Embryonic facial prominence (tissue), 1 donor: ENCODE results near the gene TBC1D10B.
"Not testable (repeated sequence)": the region's sequence is repeated elsewhere in the genome, so short reads cannot be mapped to it uniquely, and the experiment has no call there.

Experiments
- DNase-seq: peaks from one replicate; pipeline ENCODE4 v3.0.0-alpha.2; 2016; ENCODE audit errors: extremely low spot score

The TBC1D10B gene

GRCh38 chr16:30335028-30335597 is 35.2 kb downstream of the TBC1D10B start:
- DNase-seq: not testable (repeated sequence)

GRCh38 chr16:30334473-30334989 is 35.8 kb downstream of the TBC1D10B start:
- not testable (repeated sequence) for DNase-seq

GRCh38 chr16:30324220-30324619 is 46.1 kb downstream of the TBC1D10B start:
- not testable (repeated sequence) for DNase-seq

GRCh38 chr16:30318647-30319046 is 51.6 kb downstream of the TBC1D10B start:
- DNase-seq: not testable (repeated sequence)

GRCh38 chr16:30310937-30311336 is 59.4 kb downstream of the TBC1D10B start:
- DNase-seq: not testable (repeated sequence)

- not testable (repeated sequence) for DNase-seq
Observed at GRCh38 chr16:30309255-30309654, 61.0 kb downstream of the TBC1D10B start.
